Measurements from ENCODE around the gene PDE2A. TPM values are rescaled to one million over a fixed set of nuclear protein-coding genes. Genes with fewer than 3 reads are reported as not detected.

The PDE2A gene
- total RNA-seq, 3 donors from 2014 or later = 23.7 to 85.9 (median 67.0) TPM

GRCh38 chr11:72718101-72718501 is 43.9 kb upstream of the PDE2A start:
- intact Hi-C loops (cut with DNase I; ENCODE audit: low total_unique reads) = no loop called here

GRCh38 chr11:72716788-72717435 is 42.7 kb upstream of the PDE2A start:
- no peak for TF ChIP-seq POLR2A (IDR thresholded peaks at IDR 0.05)
- TF ChIP-seq POLR2AphosphoS5 (IDR thresholded peaks at IDR 0.05) = no peak
- TF ChIP-seq CTCF (IDR thresholded peaks at IDR 0.05) = no peak
- Histone ChIP-seq H3K36me3 (no peaks in the 10 kb centered on the region), H3K4me1 (peaks cover 4 to 11% of the 10 kb centered on the region in 2 donors), H3K27me3 (no peaks in the 10 kb centered on the region), H3K9me3 (no peaks in the 10 kb centered on the region), H3K27ac (no peak overlapping the region), H3K4me3 (no peak overlapping the region)
- DNase-seq (ENCODE audit: low spot score in 2 of 2) = no peak
- intact Hi-C loops (cut with DNase I; ENCODE audit: low total_unique reads) = no loop called here

More at GRCh38 chr11:72718101-72718501, 43.9 kb upstream of the PDE2A start:
- no peak for DNase-seq (ENCODE audit: low spot score in 2 of 2)
- Histone ChIP-seq H3K4me3 (no peak overlapping the region), H3K9me3 (no peaks in the 10 kb centered on the region), H3K36me3 (no peaks in the 10 kb centered on the region), H3K4me1 (peaks cover 4 to 17% of the 10 kb centered on the region in 2 donors), H3K27ac (peak overlapping the region in 1 of 2 donors; percentile 15), H3K27me3 (no peaks in the 10 kb centered on the region)
- TF ChIP-seq POLR2AphosphoS5 (IDR thresholded peaks at IDR 0.05) (no peak), CTCF (IDR thresholded peaks at IDR 0.05) (no peak), POLR2A (IDR thresholded peaks at IDR 0.05) (no peak)

GRCh38 chr11:72716290-72716689 is 42.1 kb upstream of the PDE2A start:
- no peak for DNase-seq (ENCODE audit: low spot score in 2 of 2)
- no peaks in the 10 kb centered on the region for H3K36me3 ChIP-seq
- H3K4me1 ChIP-seq = peaks cover 4 to 11% of the 10 kb centered on the region in 2 donors
- no peak overlapping the region for H3K4me3 ChIP-seq
- TF ChIP-seq POLR2AphosphoS5 (IDR thresholded peaks at IDR 0.05) = no peak
- TF ChIP-seq CTCF (IDR thresholded peaks at IDR 0.05) = no peak
- TF ChIP-seq POLR2A (IDR thresholded peaks at IDR 0.05) = no peak
- no peaks in the 10 kb centered on the region for H3K9me3 ChIP-seq
- H3K27me3 ChIP-seq = no peaks in the 10 kb centered on the region
- no peak overlapping the region for H3K27ac ChIP-seq
- intact Hi-C loops (cut with DNase I; ENCODE audit: low total_unique reads) = no loop called here

- Histone ChIP-seq H3K4me3 (peak overlapping the region in 2 of 3 donors; percentile 4 to 43), H3K27me3 (no peaks in the 10 kb centered on the region), H3K27ac (peak overlapping the region; percentile 36 to 87), H3K4me1 (no peaks in the 10 kb centered on the region), H3K36me3 (no peaks in the 10 kb centered on the region), H3K9me3 (no peaks in the 10 kb centered on the region)
- intact Hi-C loops (cut with DNase I; ENCODE audit: low total_unique reads) = no loop called here
- no peak for DNase-seq (ENCODE audit: low spot score in 2 of 2)
- no peak for TF ChIP-seq POLR2AphosphoS5 (IDR thresholded peaks at IDR 0.05)
- no peak for TF ChIP-seq CTCF (IDR thresholded peaks at IDR 0.05)
- no peak for TF ChIP-seq POLR2A (IDR thresholded peaks at IDR 0.05)
These were observed 38.6 kb upstream of the PDE2A start for GRCh38 chr11:72712841-72713240.

- DNase-seq (ENCODE audit: low spot score in 2 of 2) = peak in 1 of 2 donors; percentile 33
- Histone ChIP-seq H3K4me1 (no peaks in the 10 kb centered on the region), H3K4me3 (peak overlapping the region in 2 of 3 donors; percentile 4 to 43), H3K36me3 (no peaks in the 10 kb centered on the region), H3K9me3 (no peaks in the 10 kb centered on the region), H3K27me3 (no peaks in the 10 kb centered on the region), H3K27ac (peak overlapping the region in 1 of 2 donors; percentile 87)
- intact Hi-C loops (cut with DNase I; ENCODE audit: low total_unique reads) = no loop called here
- TF ChIP-seq POLR2AphosphoS5 (IDR thresholded peaks at IDR 0.05) (no peak), POLR2A (IDR thresholded peaks at IDR 0.05) (no peak), CTCF (IDR thresholded peaks at IDR 0.05) (no peak)
These were observed 38.0 kb upstream of the PDE2A start for GRCh38 chr11:72712168-72712751.

Data from breast epithelium (tissue), 4 donors.